WTC11 (cell line): ENCODE results near the gene OSBPL7. TPM values are rescaled to one million over a fixed set of nuclear protein-coding genes. Genes with fewer than 3 reads are reported as not detected.

Source experiments
- ATAC-seq: fragments of 200-7000 bp; cut with Tn5 transposase; 2 replicates; pipeline ENCODE4 v1.10.0; 2021; ENCODE audit warnings: mild to moderate bottlenecking, moderate library complexity
- CTCF ChIA-PET: fragments of 300-600 bp; sonication (Branson Sonifier 250); formaldehyde crosslinking; loops from one replicate; lab custom pipeline; 2021; ENCODE audit warnings: antibody characterized with exemption; lab: Charles Lee
- POLR2A ChIA-PET: fragments of 350-600 bp; sonication (Branson Sonifier 250); formaldehyde crosslinking; loops from one replicate; lab custom pipeline; 2021; ENCODE audit warnings: antibody characterized with exemption; lab: Charles Lee
- DNase-seq: peaks from one replicate; pipeline ENCODE4 v3.0.0; 2021; ENCODE audit warnings: low spot score
- H3K27ac Mint-ChIP-seq: 2 replicates; pipeline ENCODE4 v1.8.0; 2021; ENCODE audit warnings: mixed read lengths
- H3K27me3 Mint-ChIP-seq: 2 replicates; pipeline ENCODE4 v1.8.0; 2021; ENCODE audit warnings: low read depth, mild to moderate bottlenecking, moderate library complexity, mixed read lengths
- H3K36me3 Mint-ChIP-seq: 2 replicates; pipeline ENCODE4 v1.8.0; 2021; ENCODE audit warnings: mixed read lengths
- H3K4me1 Mint-ChIP-seq: 2 replicates; pipeline ENCODE4 v1.8.0; 2022; ENCODE audit warnings: mixed read lengths
- H3K4me3 Mint-ChIP-seq: 2 replicates; pipeline ENCODE4 v1.8.0; 2021; ENCODE audit warnings: mild to moderate bottlenecking, moderate library complexity, mixed read lengths
- H3K9me3 Mint-ChIP-seq: 2 replicates; pipeline ENCODE4 v1.8.0; 2021; ENCODE audit warnings: mixed read lengths
- ESRRA ChIP-seq: sonication (generic); formaldehyde crosslinking; IDR thresholded peaks from 2 replicates; pipeline ENCODE4 v1.8.1; 2022; ENCODE audit warnings: mild to moderate bottlenecking, missing genetic modification reagents, borderline replicate concordance
- FOXP1 ChIP-seq: sonication (generic); formaldehyde crosslinking; IDR thresholded peaks from 2 replicates; pipeline ENCODE4 v1.8.0; 2022; ENCODE audit warnings: missing genetic modification reagents, mild to moderate bottlenecking, moderate library complexity, borderline replicate concordance
- HMGA2 ChIP-seq: fragments of 250-450 bp; sonication (Bioruptor Pico); IDR thresholded peaks from 2 replicates; pipeline ENCODE4 v1.4.0; 2021; ENCODE audit warnings: mild to moderate bottlenecking, moderate library complexity
- MXD4 ChIP-seq: fragments of 250-450 bp; sonication (Bioruptor Pico); IDR thresholded peaks from 2 replicates; pipeline ENCODE4 v1.8.0; 2021; ENCODE audit warnings: mild to moderate bottlenecking, moderate library complexity, borderline replicate concordance
- NFE2L1 ChIP-seq: sonication (generic); formaldehyde crosslinking; IDR thresholded peaks from 2 replicates; pipeline ENCODE4 v1.8.1; 2023; ENCODE audit warnings: missing genetic modification reagents
- OVOL2 ChIP-seq: fragments of 250-450 bp; sonication (Bioruptor Pico); IDR thresholded peaks from 2 replicates; pipeline ENCODE4 v1.9.0; 2021; ENCODE audit warnings: mild to moderate bottlenecking, borderline replicate concordance
- PRRX2 ChIP-seq: fragments of 250-450 bp; sonication (Bioruptor Pico); IDR thresholded peaks from 2 replicates; pipeline ENCODE4 v1.8.0; 2021; ENCODE audit warnings: mild to moderate bottlenecking
- RORB ChIP-seq: fragments of 250-450 bp; sonication (Bioruptor Pico); IDR thresholded peaks from 2 replicates; pipeline ENCODE4 v1.9.0; 2021; ENCODE audit warnings: mild to moderate bottlenecking
- SMAD4 ChIP-seq: sonication (generic); formaldehyde crosslinking; IDR thresholded peaks from 2 replicates; pipeline ENCODE4 v1.8.0; 2022; ENCODE audit warnings: mild to moderate bottlenecking, missing genetic modification reagents
- SP1 ChIP-seq: sonication (generic); formaldehyde crosslinking; conservative IDR thresholded peaks from 2 replicates; pipeline ENCODE4 v1.8.1; 2022; ENCODE audit warnings: missing genetic modification reagents
- TCF7 ChIP-seq: sonication (generic); formaldehyde crosslinking; IDR thresholded peaks from 2 replicates; pipeline ENCODE4 v1.8.0; 2022; ENCODE audit warnings: mild to moderate bottlenecking, low read depth, missing genetic modification reagents, moderate library complexity
- TEAD1 ChIP-seq: sonication (generic); formaldehyde crosslinking; IDR thresholded peaks from 2 replicates; pipeline ENCODE4 v1.8.0; 2022; ENCODE audit warnings: mild to moderate bottlenecking, missing genetic modification reagents
- TP53 ChIP-seq: sonication (generic); formaldehyde crosslinking; IDR thresholded peaks from 2 replicates; pipeline ENCODE4 v1.8.1; 2023; ENCODE audit warnings: mild to moderate bottlenecking, missing genetic modification reagents
- USF1 ChIP-seq: sonication (generic); formaldehyde crosslinking; IDR thresholded peaks from 2 replicates; pipeline ENCODE4 v1.8.0; 2022; ENCODE audit warnings: mild to moderate bottlenecking, missing genetic modification reagents
- ZNF232 ChIP-seq: sonication (generic); formaldehyde crosslinking; IDR thresholded peaks from 2 replicates; pipeline ENCODE4 v1.8.0; 2022; ENCODE audit warnings: mild to moderate bottlenecking, missing genetic modification reagents
- ZNF317 ChIP-seq: sonication (generic); formaldehyde crosslinking; IDR thresholded peaks from 2 replicates; pipeline ENCODE4 v1.8.1; 2023; ENCODE audit warnings: low read depth, mild to moderate bottlenecking, moderate library complexity, missing genetic modification reagents, borderline replicate concordance
- ZNF396 ChIP-seq: fragments of 250-450 bp; sonication (Bioruptor Pico); IDR thresholded peaks from 2 replicates; pipeline ENCODE4 v1.8.0; 2021; ENCODE audit warnings: mild to moderate bottlenecking, moderate library complexity, borderline replicate concordance
- ZNF416 ChIP-seq: fragments of 250-450 bp; sonication (Bioruptor Pico); IDR thresholded peaks from 2 replicates; pipeline ENCODE4 v1.9.0; 2021; ENCODE audit warnings: mild to moderate bottlenecking, inconsistent platforms
- total RNA-seq: library from RNA; stranded (reverse); gene quantifications from 3 replicates; pipeline ENCODE4 v1.2.3, GENCODE V29; 2021
- TF ChIP-seq, protein P1 (sequence below): fragments of 250-450 bp; sonication (Bioruptor Pico); IDR thresholded peaks from 2 replicates; pipeline ENCODE4 v1.9.0; 2021; ENCODE audit warnings: mild to moderate bottlenecking
- TF ChIP-seq, protein P2 (sequence below): sonication (generic); formaldehyde crosslinking; IDR thresholded peaks from 2 replicates; pipeline ENCODE4 v1.8.0; 2023; ENCODE audit warnings: missing genetic modification reagents, mild to moderate bottlenecking, borderline replicate concordance
- TF ChIP-seq, protein P3 (sequence below): sonication (generic); formaldehyde crosslinking; IDR thresholded peaks from 2 replicates; pipeline ENCODE4 v1.8.0; 2023; ENCODE audit warnings: mild to moderate bottlenecking, missing genetic modification reagents

Gene OSBPL7
- total RNA-seq, 1 experiment from 2014 or later = 13.5 TPM

DNA sequence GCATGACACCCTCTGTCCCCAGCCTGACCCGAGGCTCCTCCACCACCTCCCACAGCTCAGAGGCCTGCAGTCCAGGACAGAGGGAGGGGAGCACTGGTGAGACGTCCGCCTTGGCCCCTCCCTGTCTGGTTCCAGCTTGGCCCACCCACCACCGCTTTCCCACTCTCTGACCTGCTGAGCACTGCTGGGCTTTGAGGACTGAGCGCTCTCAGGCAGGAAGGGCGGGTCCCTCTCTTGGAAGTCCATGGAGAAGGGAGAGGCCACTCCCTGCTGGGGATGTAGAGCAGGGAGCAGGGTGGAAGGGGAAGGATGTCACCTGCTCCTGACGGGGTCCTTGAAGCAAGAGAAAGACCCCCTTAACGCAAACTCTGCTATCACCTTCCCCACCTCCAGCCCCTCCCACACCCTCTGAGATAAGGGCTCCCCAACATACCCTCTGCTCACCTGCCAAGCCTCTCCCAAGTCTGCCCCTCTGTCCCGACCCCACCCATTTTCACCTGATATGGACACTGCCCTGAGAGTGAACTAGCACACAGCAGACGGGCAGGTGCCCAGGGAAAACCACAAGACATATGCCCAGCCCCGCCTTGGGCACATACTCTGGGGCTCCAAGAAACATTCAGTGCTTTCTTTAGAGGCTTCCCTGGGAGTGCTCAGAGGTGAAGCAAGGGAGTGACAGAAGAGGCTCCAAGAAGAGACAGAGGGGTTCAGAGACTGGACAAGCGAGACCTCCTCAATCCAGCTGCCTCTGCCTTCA lies 1.4 kb downstream of the OSBPL7 start:
- Mint-ChIP-seq H3K27ac (no peak overlapping the region), H3K36me3 (peaks cover 12% of the 10 kb centered on the region), H3K4me1 (peaks cover 20% of the 10 kb centered on the region), H3K9me3 (no peaks in the 10 kb centered on the region), H3K27me3 (no peaks in the 10 kb centered on the region), H3K4me3 (peak overlapping the region; percentile 95)
- POLR2A ChIA-PET = interaction anchor here (1.1 kb wide), 1 partner anchor 234 kb away, joined by 3 read pairs; no protein-coding TSS in a partner anchor
- DNase-seq (no peak), ATAC-seq (no peak)
- TF ChIP-seq ZNF396 (CRISPR knock-in tag) (no peak), ZNF232 (CRISPR knock-in tag) (no peak), ESRRA (CRISPR knock-in tag) (no peak)
- CTCF ChIA-PET = no interaction called here

GRCh38 chr17:47819475-47819874 lies 2.1 kb downstream of the OSBPL7 start:
- TF ChIP-seq RORB (CRISPR knock-in tag) = no peak
- TF ChIP-seq, all 79 proteins: peak for 0
- POLR2A ChIA-PET = no interaction called here
- DNase-seq (no peak), ATAC-seq (no peak)
- no peaks in the 10 kb centered on the region for H3K9me3 Mint-ChIP-seq
- H3K4me3 Mint-ChIP-seq = no peak overlapping the region
- H3K27ac Mint-ChIP-seq = no peak overlapping the region
- CTCF ChIA-PET = no interaction called here
- peaks cover 20% of the 10 kb centered on the region for H3K4me1 Mint-ChIP-seq
- peaks cover 9% of the 10 kb centered on the region for H3K36me3 Mint-ChIP-seq
- no peaks in the 10 kb centered on the region for H3K27me3 Mint-ChIP-seq

DNA sequence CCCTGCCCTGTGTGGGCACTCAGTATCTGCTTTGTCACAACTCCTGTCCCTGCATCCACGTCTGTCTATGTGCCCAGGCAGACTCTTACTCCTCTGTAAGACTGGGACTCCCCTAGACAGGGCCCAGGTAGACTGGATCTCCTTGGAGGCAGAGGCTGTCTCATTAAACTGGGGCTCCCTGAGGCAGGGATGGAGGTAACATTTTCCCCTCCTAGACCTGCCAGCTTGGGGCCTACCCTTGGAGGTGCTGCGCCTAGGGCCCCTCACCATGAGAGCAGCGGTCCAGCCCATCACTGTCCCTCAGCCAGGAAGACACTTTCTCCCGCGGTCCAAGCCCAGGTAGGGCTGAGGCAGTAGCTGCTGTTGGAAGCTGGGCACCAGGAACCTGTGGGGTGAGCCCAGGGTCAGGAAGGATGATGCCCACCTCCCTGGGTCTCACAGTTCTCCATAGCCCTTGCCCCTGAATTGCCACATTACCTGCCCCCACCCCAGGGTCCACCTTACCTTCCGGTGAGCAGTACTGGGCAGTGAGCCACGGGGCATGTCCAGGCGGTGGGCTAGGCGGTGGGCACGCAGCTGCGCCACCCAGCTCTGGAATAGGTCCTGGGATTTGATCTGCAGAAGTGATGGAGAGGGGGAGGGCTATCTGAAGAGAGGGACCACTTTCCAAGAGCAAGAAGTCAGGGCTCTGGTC lies 3.4 kb downstream of the OSBPL7 start:
- Mint-ChIP-seq H3K4me1 (peaks cover 20% of the 10 kb centered on the region), H3K36me3 (no peaks in the 10 kb centered on the region; the same call in 1 of the 2 replicates), H3K27ac (no peak overlapping the region), H3K27me3 (no peaks in the 10 kb centered on the region), H3K9me3 (no peaks in the 10 kb centered on the region), H3K4me3 (no peak overlapping the region)
- TF ChIP-seq OVOL2 (no peak), USF1 (CRISPR knock-in tag) (no peak), HMGA2 (CRISPR knock-in tag) (no peak), TCF7 (no peak), SP1 (no peak)
- TF ChIP-seq, protein P1, sequence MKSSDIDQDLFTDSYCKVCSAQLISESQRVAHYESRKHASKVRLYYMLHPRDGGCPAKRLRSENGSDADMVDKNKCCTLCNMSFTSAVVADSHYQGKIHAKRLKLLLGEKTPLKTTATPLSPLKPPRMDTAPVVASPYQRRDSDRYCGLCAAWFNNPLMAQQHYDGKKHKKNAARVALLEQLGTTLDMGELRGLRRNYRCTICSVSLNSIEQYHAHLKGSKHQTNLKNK (CRISPR knock-in tag) = no peak
- no peak for DNase-seq
- ChIA-PET CTCF (no interaction called here), POLR2A (no interaction called here)
- ATAC-seq = no peak

- no peak for DNase-seq
- H3K4me3 Mint-ChIP-seq = no peak overlapping the region
- ChIA-PET CTCF (no interaction called here), POLR2A (no interaction called here)
- peaks cover 12% of the 10 kb centered on the region for H3K4me1 Mint-ChIP-seq
- ATAC-seq = no peak
- H3K36me3 Mint-ChIP-seq = no peaks in the 10 kb centered on the region; the same call in 1 of the 2 replicates
- H3K27me3 Mint-ChIP-seq = no peaks in the 10 kb centered on the region
- H3K9me3 Mint-ChIP-seq = no peaks in the 10 kb centered on the region
- no peak overlapping the region for H3K27ac Mint-ChIP-seq
- TF ChIP-seq FOXP1 (CRISPR knock-in tag) (no peak), ZNF232 (CRISPR knock-in tag) (no peak), TP53 (CRISPR knock-in tag) (no peak), PRRX2 (CRISPR knock-in tag) (no peak), MXD4 (CRISPR knock-in tag) (no peak), ZNF396 (CRISPR knock-in tag) (no peak), ZNF317 (CRISPR knock-in tag) (no peak), TEAD1 (no peak), NFE2L1 (no peak), SMAD4 (CRISPR knock-in tag) (no peak), ZNF416 (CRISPR knock-in tag) (no peak)
- TF ChIP-seq, protein P2, sequence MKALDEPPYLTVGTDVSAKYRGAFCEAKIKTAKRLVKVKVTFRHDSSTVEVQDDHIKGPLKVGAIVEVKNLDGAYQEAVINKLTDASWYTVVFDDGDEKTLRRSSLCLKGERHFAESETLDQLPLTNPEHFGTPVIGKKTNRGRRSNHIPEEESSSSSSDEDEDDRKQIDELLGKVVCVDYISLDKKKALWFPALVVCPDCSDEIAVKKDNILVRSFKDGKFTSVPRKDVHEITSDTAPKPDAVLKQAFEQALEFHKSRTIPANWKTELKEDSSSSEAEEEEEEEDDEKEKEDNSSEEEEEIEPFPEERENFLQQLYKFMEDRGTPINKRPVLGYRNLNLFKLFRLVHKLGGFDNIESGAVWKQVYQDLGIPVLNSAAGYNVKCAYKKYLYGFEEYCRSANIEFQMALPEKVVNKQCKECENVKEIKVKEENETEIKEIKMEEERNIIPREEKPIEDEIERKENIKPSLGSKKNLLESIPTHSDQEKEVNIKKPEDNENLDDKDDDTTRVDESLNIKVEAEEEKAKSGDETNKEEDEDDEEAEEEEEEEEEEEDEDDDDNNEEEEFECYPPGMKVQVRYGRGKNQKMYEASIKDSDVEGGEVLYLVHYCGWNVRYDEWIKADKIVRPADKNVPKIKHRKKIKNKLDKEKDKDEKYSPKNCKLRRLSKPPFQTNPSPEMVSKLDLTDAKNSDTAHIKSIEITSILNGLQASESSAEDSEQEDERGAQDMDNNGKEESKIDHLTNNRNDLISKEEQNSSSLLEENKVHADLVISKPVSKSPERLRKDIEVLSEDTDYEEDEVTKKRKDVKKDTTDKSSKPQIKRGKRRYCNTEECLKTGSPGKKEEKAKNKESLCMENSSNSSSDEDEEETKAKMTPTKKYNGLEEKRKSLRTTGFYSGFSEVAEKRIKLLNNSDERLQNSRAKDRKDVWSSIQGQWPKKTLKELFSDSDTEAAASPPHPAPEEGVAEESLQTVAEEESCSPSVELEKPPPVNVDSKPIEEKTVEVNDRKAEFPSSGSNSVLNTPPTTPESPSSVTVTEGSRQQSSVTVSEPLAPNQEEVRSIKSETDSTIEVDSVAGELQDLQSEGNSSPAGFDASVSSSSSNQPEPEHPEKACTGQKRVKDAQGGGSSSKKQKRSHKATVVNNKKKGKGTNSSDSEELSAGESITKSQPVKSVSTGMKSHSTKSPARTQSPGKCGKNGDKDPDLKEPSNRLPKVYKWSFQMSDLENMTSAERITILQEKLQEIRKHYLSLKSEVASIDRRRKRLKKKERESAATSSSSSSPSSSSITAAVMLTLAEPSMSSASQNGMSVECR = no peak
- TF ChIP-seq, protein P3, sequence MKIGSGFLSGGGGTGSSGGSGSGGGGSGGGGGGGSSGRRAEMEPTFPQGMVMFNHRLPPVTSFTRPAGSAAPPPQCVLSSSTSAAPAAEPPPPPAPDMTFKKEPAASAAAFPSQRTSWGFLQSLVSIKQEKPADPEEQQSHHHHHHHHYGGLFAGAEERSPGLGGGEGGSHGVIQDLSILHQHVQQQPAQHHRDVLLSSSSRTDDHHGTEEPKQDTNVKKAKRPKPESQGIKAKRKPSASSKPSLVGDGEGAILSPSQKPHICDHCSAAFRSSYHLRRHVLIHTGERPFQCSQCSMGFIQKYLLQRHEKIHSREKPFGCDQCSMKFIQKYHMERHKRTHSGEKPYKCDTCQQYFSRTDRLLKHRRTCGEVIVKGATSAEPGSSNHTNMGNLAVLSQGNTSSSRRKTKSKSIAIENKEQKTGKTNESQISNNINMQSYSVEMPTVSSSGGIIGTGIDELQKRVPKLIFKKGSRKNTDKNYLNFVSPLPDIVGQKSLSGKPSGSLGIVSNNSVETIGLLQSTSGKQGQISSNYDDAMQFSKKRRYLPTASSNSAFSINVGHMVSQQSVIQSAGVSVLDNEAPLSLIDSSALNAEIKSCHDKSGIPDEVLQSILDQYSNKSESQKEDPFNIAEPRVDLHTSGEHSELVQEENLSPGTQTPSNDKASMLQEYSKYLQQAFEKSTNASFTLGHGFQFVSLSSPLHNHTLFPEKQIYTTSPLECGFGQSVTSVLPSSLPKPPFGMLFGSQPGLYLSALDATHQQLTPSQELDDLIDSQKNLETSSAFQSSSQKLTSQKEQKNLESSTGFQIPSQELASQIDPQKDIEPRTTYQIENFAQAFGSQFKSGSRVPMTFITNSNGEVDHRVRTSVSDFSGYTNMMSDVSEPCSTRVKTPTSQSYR (CRISPR knock-in tag) = no peak
Observed at GRCh38 chr17:47816947-47817346, 4.6 kb downstream of the OSBPL7 start.
